Mucosa of rectum (tissue), 2 donors: Measurements from ENCODE around the gene NCMAP.
A peak's percentile ranks its signal among the peaks of the same experiment; 100 is the strongest.

ENCODE experiments used
- H3K27ac ChIP-seq, 2 donors: one replicate each; pipeline ENCODE4 v1.7.0; 2013; ENCODE audit warnings: inconsistent platforms in 2 of 2, low read depth in 2 of 2, low read length in 2 of 2
- H3K27me3 ChIP-seq, 2 donors: one replicate each; pipeline ENCODE4 v1.7.0; 2013; ENCODE audit warnings: low read length in 2 of 2; ENCODE audit not compliant: control insufficient read depth in 2 of 2, insufficient read depth in 2 of 2
- H3K36me3 ChIP-seq, 2 donors: one replicate each; pipeline ENCODE4 v1.7.0; 2013; ENCODE audit warnings: low read length in 2 of 2; ENCODE audit not compliant: control insufficient read depth in 2 of 2, insufficient read depth in 2 of 2
- H3K4me1 ChIP-seq, 2 donors: one replicate each; pipeline ENCODE4 v1.7.0; 2013; ENCODE audit warnings: low read length in 2 of 2, mild to moderate bottlenecking in 1 of 2; ENCODE audit not compliant: control insufficient read depth in 2 of 2, insufficient read depth in 2 of 2
- H3K4me3 ChIP-seq, 2 donors: one replicate each; pipeline ENCODE4 v1.7.0; 2013; ENCODE audit warnings: low read length in 2 of 2
- H3K9ac ChIP-seq, 2 donors: one replicate each; pipeline ENCODE4 v1.7.0; 2013; ENCODE audit warnings: low read length in 2 of 2, low read depth in 1 of 2, mild to moderate bottlenecking in 1 of 2
- H3K9me3 ChIP-seq, 2 donors: one replicate each; pipeline ENCODE4 v1.7.0; 2013; ENCODE audit warnings: low read length in 2 of 2; ENCODE audit not compliant: control insufficient read depth in 2 of 2
- donor health status: healthy.
- donor health status: Normal muscosa, but diverticular disease.

NCMAP gene

GRCh38 chr1:24639881-24640280 is 84.0 kb downstream of the NCMAP start:
- peaks cover 0 to 3% of the 10 kb centered on the region in 2 donors for H3K27me3 ChIP-seq
- no peak overlapping the region for H3K27ac ChIP-seq
- H3K9ac ChIP-seq: no peak overlapping the region

GRCh38 chr1:24640288-24640687 is 84.4 kb downstream of the NCMAP start:
- Histone ChIP-seq H3K27ac (no peak overlapping the region), H3K9ac (no peak overlapping the region), H3K27me3 (peaks cover 0 to 3% of the 10 kb centered on the region in 2 donors), H3K4me1 (peaks cover 20% of the 10 kb centered on the region in 2 donors), H3K36me3 (no peaks in the 10 kb centered on the region), H3K9me3 (no peaks in the 10 kb centered on the region), H3K4me3 (no peak overlapping the region)

More at GRCh38 chr1:24639881-24640280, 84.0 kb downstream of the NCMAP start:
- Histone ChIP-seq H3K36me3 (no peaks in the 10 kb centered on the region), H3K4me1 (peaks cover 16 to 17% of the 10 kb centered on the region in 2 donors), H3K9me3 (no peaks in the 10 kb centered on the region), H3K4me3 (no peak overlapping the region)

- peak overlapping the region; percentile 100 for H3K27ac ChIP-seq
- no peaks in the 10 kb centered on the region for H3K9me3 ChIP-seq
- peaks cover 3 to 4% of the 10 kb centered on the region in 2 donors for H3K36me3 ChIP-seq
- H3K27me3 ChIP-seq: no peaks in the 10 kb centered on the region
- H3K4me3 ChIP-seq: peak overlapping the region; percentile 57 to 74
- peak overlapping the region; percentile 68 to 99 for H3K9ac ChIP-seq
- H3K4me1 ChIP-seq: peaks cover 20 to 21% of the 10 kb centered on the region in 2 donors
These were observed 85.8 kb downstream of the NCMAP start for GRCh38 chr1:24641646-24642151.

- peak within 1 kb of the TSS; percentile 100 for H3K27ac ChIP-seq
- H3K9ac ChIP-seq: peak within 1 kb of the TSS; percentile 99 to 100
- peaks cover 20 to 21% of the 10 kb centered on the region in 2 donors for H3K4me1 ChIP-seq
- H3K9me3 ChIP-seq: no peaks in the 10 kb centered on the region
- H3K4me3 ChIP-seq: peak within 1 kb of the TSS; percentile 94 to 99
- no peaks in the 10 kb centered on the region for H3K27me3 ChIP-seq
- H3K36me3 ChIP-seq: peaks cover 11 to 12% of the 10 kb centered on the region in 2 donors
These were observed 86.8 kb downstream of the NCMAP start, which contains the start of gene SRRM1 for GRCh38 chr1:24642481-24643362. Gene SRRM1 (plus strand): TSS chr1:24643302. CDS start chr1:24643327, 25 bp downstream.

GRCh38 chr1:24643363-24644099 is 87.6 kb downstream of the NCMAP start:
- Histone ChIP-seq H3K4me1 (peaks cover 20 to 21% of the 10 kb centered on the region in 2 donors), H3K27me3 (no peaks in the 10 kb centered on the region), H3K36me3 (peaks cover 18 to 20% of the 10 kb centered on the region in 2 donors), H3K27ac (peak overlapping the region; percentile 86 to 100), H3K4me3 (peak overlapping the region; percentile 89 to 92), H3K9me3 (no peaks in the 10 kb centered on the region), H3K9ac (peak overlapping the region; percentile 65 to 90)

- H3K4me1 ChIP-seq: peaks cover 20 to 21% of the 10 kb centered on the region in 2 donors
- no peaks in the 10 kb centered on the region for H3K27me3 ChIP-seq
- peak overlapping the region; percentile 86 to 100 for H3K27ac ChIP-seq
- peak overlapping the region; percentile 89 to 92 for H3K4me3 ChIP-seq
- H3K9ac ChIP-seq: peak overlapping the region; percentile 65 to 90
- no peaks in the 10 kb centered on the region for H3K9me3 ChIP-seq
- H3K36me3 ChIP-seq: peaks cover 23 to 25% of the 10 kb centered on the region in 2 donors
These were observed 88.2 kb downstream of the NCMAP start for GRCh38 chr1:24644100-24644384.

GRCh38 chr1:24648919-24649318 is 93.0 kb downstream of the NCMAP start:
- Histone ChIP-seq H3K9ac (no peak overlapping the region), H3K27me3 (no peaks in the 10 kb centered on the region), H3K4me3 (no peak overlapping the region), H3K27ac (no peak overlapping the region), H3K36me3 (peaks cover 66 to 70% of the 10 kb centered on the region in 2 donors), H3K4me1 (peaks cover 13 to 14% of the 10 kb centered on the region in 2 donors), H3K9me3 (no peaks in the 10 kb centered on the region)

GRCh38 chr1:24652382-24652781 is 96.5 kb downstream of the NCMAP start:
- no peak overlapping the region for H3K27ac ChIP-seq

GRCh38 chr1:24654010-24654409 is 98.1 kb downstream of the NCMAP start:
- Histone ChIP-seq H3K4me3 (no peak overlapping the region), H3K9me3 (no peaks in the 10 kb centered on the region), H3K27me3 (no peaks in the 10 kb centered on the region), H3K27ac (no peak overlapping the region), H3K36me3 (peaks cover 80 to 93% of the 10 kb centered on the region in 2 donors), H3K9ac (no peak overlapping the region), H3K4me1 (no peaks in the 10 kb centered on the region)

More at GRCh38 chr1:24652382-24652781, 96.5 kb downstream of the NCMAP start:
- no peak overlapping the region for H3K4me3 ChIP-seq
- peaks cover 89 to 95% of the 10 kb centered on the region in 2 donors for H3K36me3 ChIP-seq
- no peaks in the 10 kb centered on the region for H3K4me1 ChIP-seq
- H3K27me3 ChIP-seq: no peaks in the 10 kb centered on the region
- no peak overlapping the region for H3K9ac ChIP-seq
- no peaks in the 10 kb centered on the region for H3K9me3 ChIP-seq

- Histone ChIP-seq H3K9ac (no peak overlapping the region), H3K36me3 (peaks cover 68 to 84% of the 10 kb centered on the region in 2 donors), H3K27ac (no peak overlapping the region), H3K4me3 (no peak overlapping the region), H3K4me1 (no peaks in the 10 kb centered on the region), H3K9me3 (no peaks in the 10 kb centered on the region), H3K27me3 (no peaks in the 10 kb centered on the region)
These were observed 100.2 kb downstream of the NCMAP start for GRCh38 chr1:24656046-24656445.
